SK-N-SH (cell line): ENCODE measurements around the gene SAMD14. TPM values are rescaled to one million over a fixed set of nuclear protein-coding genes. Genes with fewer than 3 reads are reported as not detected.

ENCODE experiments used
- CTCF ChIA-PET: fragments of 300-600, 350-600 bp; formaldehyde crosslinking; extraction: SDS; loops from one replicate; lab custom pipeline; 2021; lab: Yijun Ruan, JAX
- POLR2A ChIA-PET: fragments of 350-600 bp; sonication (Branson Sonifier 250); formaldehyde crosslinking; extraction: SDS; loops from one replicate; lab custom pipeline; 2020; ENCODE audit warnings: antibody characterized with exemption, inconsistent platforms; lab: Yijun Ruan, JAX
- DNase-seq: peaks from one replicate; pipeline ENCODE4 v3.0.0; 2012
- H2AFZ ChIP-seq: fragments of 200-600 bp; sonication (generic); 2 replicates; pipeline ENCODE4 v1.8.1; 2016; ENCODE audit warnings: antibody characterized with exemption, mild to moderate bottlenecking, low read depth
- H3F3A ChIP-seq: fragments of 200-600 bp; sonication (generic); replicated peaks from 2 replicates; pipeline ENCODE3; 2016; ENCODE audit warnings: antibody characterized with exemption, mild to moderate bottlenecking; ENCODE audit not compliant: insufficient read depth
- H3K27ac ChIP-seq, 2 experiments: fragments of 200-500 bp in 1 of 2; fragments of 200-600 bp in 1 of 2; sonication (Bioruptor generic) in 1 of 2; sonication (generic), shearing (Covaris generic) in 1 of 2; 2 replicates each; pipeline versions ENCODE4 v1.5.1 to v1.6.1; 2014 to 2016; ENCODE audit warnings: low read depth in 2 of 2, inconsistent platforms in 1 of 2, low read length in 1 of 2, mild to moderate bottlenecking in 1 of 2, mixed read lengths in 1 of 2
- H3K27me3 ChIP-seq: fragments of 200-600 bp; sonication (generic), shearing (Covaris generic); 2 replicates; pipeline ENCODE4 v1.6.1; 2016; ENCODE audit warnings: mixed run types; ENCODE audit not compliant: insufficient read depth
- H3K36me3 ChIP-seq, 2 experiments: fragments of 200-500 bp in 1 of 2; fragments of 200-600 bp in 1 of 2; sonication (Bioruptor generic) in 1 of 2; sonication (generic) in 1 of 2; replicated peaks in 1 of 2; 2 replicates each; pipeline versions ENCODE3 to v1.5.1; 2014 to 2016; ENCODE audit warnings: low read length in 1 of 2, mild to moderate bottlenecking in 1 of 2; ENCODE audit not compliant: insufficient read depth in 2 of 2, control insufficient read depth in 1 of 2
- H3K4me1 ChIP-seq, 2 experiments: fragments of 200-500 bp in 1 of 2; fragments of 200-600 bp in 1 of 2; sonication (Bioruptor generic) in 1 of 2; sonication (generic), shearing (Covaris generic) in 1 of 2; 2 replicates each; pipeline versions ENCODE4 v1.5.1 to v1.6.1; 2014 to 2016; ENCODE audit warnings: low read depth in 1 of 2, low read length in 1 of 2, mixed run types in 1 of 2; ENCODE audit not compliant: insufficient read depth in 2 of 2, control insufficient read depth in 1 of 2
- H3K4me2 ChIP-seq: fragments of 200-600 bp; sonication (generic), shearing (Covaris generic); 2 replicates; pipeline ENCODE4 v1.6.1; 2017; ENCODE audit warnings: mixed run types
- H3K4me3 ChIP-seq, 2 experiments: fragments of 200-500 bp in 1 of 2; fragments of 200-600 bp in 1 of 2; sonication (Bioruptor generic) in 1 of 2; sonication (generic), shearing (Covaris generic) in 1 of 2; 2 replicates each; pipeline versions ENCODE4 v1.5.1 to v1.8.1; 2014 to 2016; ENCODE audit warnings: low read depth in 2 of 2, inconsistent platforms in 1 of 2, low read length in 1 of 2, mild to moderate bottlenecking in 1 of 2, mixed read lengths in 1 of 2, moderate library complexity in 1 of 2
- H3K79me2 ChIP-seq: fragments of 200-600 bp; sonication (generic); 2 replicates; pipeline ENCODE4 v1.8.1; 2017; ENCODE audit warnings: mild to moderate bottlenecking; ENCODE audit not compliant: insufficient read depth
- H3K9ac ChIP-seq: fragments of 200-600 bp; sonication (generic); 2 replicates; pipeline ENCODE4 v1.6.1; 2017; ENCODE audit warnings: mixed run types
- H3K9me2 ChIP-seq: fragments of 200-600 bp; sonication (generic); 2 replicates; pipeline ENCODE4 v1.6.1; 2017; ENCODE audit warnings: mixed run types
- H3K9me3 ChIP-seq: fragments of 200-600 bp; sonication (generic); 2 replicates; pipeline ENCODE4 v1.6.1; 2017; ENCODE audit warnings: mixed run types, mild to moderate bottlenecking, moderate library complexity
- H4K20me1 ChIP-seq: fragments of 200-600 bp; sonication (generic); 2 replicates; pipeline ENCODE4 v1.6.1; 2017; ENCODE audit warnings: mild to moderate bottlenecking, mixed run types; ENCODE audit not compliant: insufficient read depth
- ELF1 ChIP-seq: IDR thresholded peaks from 2 replicates; pipeline ENCODE4 v1.4.0; 2012
- FOSL2 ChIP-seq: IDR thresholded peaks from 2 replicates; pipeline ENCODE4 v1.4.0; 2012; ENCODE audit warnings: low read depth, mild to moderate bottlenecking, moderate library complexity, borderline replicate concordance
- FOXM1 ChIP-seq: IDR thresholded peaks from 2 replicates; pipeline ENCODE4 v1.4.0; 2012; ENCODE audit warnings: low read depth, mild to moderate bottlenecking
- JUND ChIP-seq: IDR thresholded peaks from 2 replicates; pipeline ENCODE4 v1.4.0; 2012
- MAX ChIP-seq: IDR thresholded peaks from 2 replicates; pipeline ENCODE4 v1.4.0; 2012; ENCODE audit warnings: low read depth
- MEF2A ChIP-seq: IDR thresholded peaks from 2 replicates; pipeline ENCODE4 v1.4.0; 2012; ENCODE audit warnings: low read depth, borderline replicate concordance
- MXI1 ChIP-seq: IDR thresholded peaks from 2 replicates; pipeline ENCODE4 v1.6.1; 2012; ENCODE audit warnings: mild to moderate bottlenecking, low read depth, low read length, improper control_type of control experiment
- NFIC ChIP-seq: IDR thresholded peaks from 2 replicates; pipeline ENCODE4 v1.4.0; 2012; ENCODE audit warnings: borderline replicate concordance
- NRF1 ChIP-seq: IDR thresholded peaks from 2 replicates; pipeline ENCODE4 v1.6.1; 2012; ENCODE audit warnings: low read depth, mild to moderate bottlenecking, low read length
- PBX3 ChIP-seq: IDR thresholded peaks from 2 replicates; pipeline ENCODE4; 2012
- RCOR1 ChIP-seq: fragments of 150-350 bp; IDR thresholded peaks from 2 replicates; pipeline ENCODE4 v1.6.1; 2017; ENCODE audit warnings: antibody characterized with exemption, low read length
- RFX5 ChIP-seq: IDR thresholded peaks from 2 replicates; pipeline ENCODE4 v1.6.1; 2012; ENCODE audit warnings: mild to moderate bottlenecking, improper control_type of control experiment, low read length
- RXRA ChIP-seq: IDR thresholded peaks from 2 replicates; pipeline ENCODE4 v1.4.0; 2012; ENCODE audit warnings: low read depth, mild to moderate bottlenecking, borderline replicate concordance
- TEAD4 ChIP-seq: IDR thresholded peaks from 2 replicates; pipeline ENCODE4 v1.4.0; 2012; ENCODE audit warnings: mild to moderate bottlenecking, borderline replicate concordance; ENCODE audit not compliant: insufficient read depth
- USF2 ChIP-seq: fragments of 150-350 bp; IDR thresholded peaks from 2 replicates; pipeline ENCODE4 v1.6.1; 2017; ENCODE audit warnings: antibody characterized with exemption, low read length, low read depth, borderline replicate concordance
- YY1 ChIP-seq: IDR thresholded peaks from 2 replicates; pipeline ENCODE4 v1.4.0; 2012; ENCODE audit warnings: low read depth, mild to moderate bottlenecking
- WGBS: methylation state at CpG from one replicate; pipeline ENCODE4 v1.1.6; 2017; ENCODE audit warnings: low lambda C conversion rate; 5-methylcytosine and 5-hydroxymethylcytosine counted together
- polyA plus RNA-seq, 3 experiments: library from polyadenylated mRNA; depleted of rRNA; stranded (reverse); fragments of >200 nt; gene quantifications; 2 replicates each; pipeline ENCODE4 v1.2.3, GENCODE V29; 2012

SAMD14 gene
- polyA plus RNA-seq, 1 of the 3 experiments (the other 2 are of a cell fraction): 3.4 TPM

DNA sequence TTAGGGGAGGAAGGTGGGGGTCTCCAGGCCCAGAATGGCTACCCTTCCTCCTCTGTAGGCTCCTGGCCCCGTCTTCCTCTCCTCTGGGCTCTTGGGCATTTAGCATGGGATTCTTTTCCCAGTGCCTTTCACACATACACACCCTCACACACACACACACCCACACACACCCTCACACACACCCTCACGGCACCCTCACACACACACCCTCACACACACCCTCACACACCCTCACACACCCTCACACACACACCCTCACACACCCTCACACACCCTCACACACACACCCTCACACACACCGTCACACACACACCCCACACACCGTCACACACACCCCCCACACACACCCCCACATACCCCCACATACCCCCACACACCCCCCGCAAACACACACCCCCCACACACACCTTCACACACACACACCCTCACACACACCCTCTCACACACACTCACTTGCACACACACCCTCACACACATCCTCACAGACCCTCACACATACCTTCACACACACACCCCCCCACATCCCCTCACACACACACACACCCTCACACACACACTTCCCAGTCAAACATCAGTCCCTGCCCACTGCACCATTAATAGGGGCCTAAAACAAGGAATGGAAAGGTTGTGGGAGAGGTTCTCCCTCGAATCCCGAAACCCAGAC, 36.7 kb upstream of the SAMD14 start:
- no peaks in the 10 kb centered on the region for H3F3A ChIP-seq
- H4K20me1 ChIP-seq: no peaks in the 10 kb centered on the region
- TF ChIP-seq RFX5 (no peak), YY1 (no peak), USF2 (no peak), RXRA (no peak), MXI1 (no peak), TEAD4 (no peak), MEF2A (no peak), JUND (no peak)
- H3K9ac ChIP-seq: no peak overlapping the region
- H3K27ac ChIP-seq: no peak overlapping the region
- H3K4me3 ChIP-seq: no peak overlapping the region
- CTCF ChIA-PET: interaction anchor here (1.0 to 17.0 kb wide), 11 partner anchors 12 to 132 kb away, joined by 3 to 517 read pairs (median 14); partner anchors contain the start of genes COL1A1, PDK2 and TMEM92
- no peaks in the 10 kb centered on the region for H3K27me3 ChIP-seq
- no peaks in the 10 kb centered on the region for H3K36me3 ChIP-seq
- H2AFZ ChIP-seq: no peak overlapping the region
- no peaks in the 10 kb centered on the region for H3K9me2 ChIP-seq
- DNase-seq: no peak
- peaks cover 2 to 10% of the 10 kb centered on the region in 2 experiments; a peak in 1 of 4 replicates for H3K4me1 ChIP-seq
- no peak overlapping the region for H3K4me2 ChIP-seq
- H3K79me2 ChIP-seq: no peaks in the 10 kb centered on the region
- 87% methylated on average over 7 of the region's 7 CpGs for WGBS
- H3K9me3 ChIP-seq: no peaks in the 10 kb centered on the region
- POLR2A ChIA-PET: interaction anchor here (1.1 kb wide), 2 partner anchors 11 to 116 kb away, joined by 3 to 4 read pairs; no protein-coding TSS in a partner anchor

- Histone ChIP-seq H3K27ac (no peak within 1 kb of the TSS), H3K4me1 (peaks cover 3 to 12% of the 10 kb centered on the region in 2 experiments; a peak in 1 of 4 replicates), H3K9me3 (no peaks in the 10 kb centered on the region), H3K36me3 (no peaks in the 10 kb centered on the region), H3K9me2 (no peaks in the 10 kb centered on the region), H3K9ac (no peak within 1 kb of the TSS), H3F3A (no peaks in the 10 kb centered on the region), H3K4me3 (no peak within 1 kb of the TSS), H4K20me1 (no peaks in the 10 kb centered on the region), H2AFZ (no peak within 1 kb of the TSS), H3K4me2 (no peak within 1 kb of the TSS), H3K79me2 (no peaks in the 10 kb centered on the region), H3K27me3 (no peaks in the 10 kb centered on the region)
- ChIA-PET CTCF (interaction anchor here (0.8 to 17.0 kb wide), 20 partner anchors 8 to 132 kb away, joined by 3 to 517 read pairs (median 5); partner anchors contain the start of genes COL1A1, PDK2 and PPP1R9B), POLR2A (interaction anchor here (0.6 to 1.1 kb wide), 3 partner anchors 12 to 117 kb away, joined by 3 to 4 read pairs (median 3); no protein-coding TSS in a partner anchor)
- TF ChIP-seq NRF1 (no peak), FOXM1 (no peak), ELF1 (no peak), RXRA (no peak), RCOR1 (no peak), RFX5 (no peak), NFIC (no peak), PBX3 (no peak), MAX (no peak), FOSL2 (no peak)
- WGBS: 72% methylated on average over 13 of the region's 15 CpGs
- no peak for DNase-seq
Observed at GRCh38 chr17:50165867-50166517, 36.0 kb upstream of the SAMD14 start, which contains the start of gene SGCA. Gene SGCA (plus strand): TSS chr17:50166005. CDS start chr17:50166041, 36 bp downstream.
